Subcutaneous abdominal adipose tissue (tissue), 5 donors: Measurements from ENCODE around the gene ERICH3.

Experiments
- H3K27ac ChIP-seq: one replicate; pipeline ENCODE4 v1.7.0; 2013; ENCODE audit warnings: low read depth, mild to moderate bottlenecking, inconsistent platforms, low read length, moderate library complexity
- H3K27me3 ChIP-seq, 5 donors: one replicate each; pipeline ENCODE4 v1.7.0; 2013; ENCODE audit warnings: low read length in 5 of 5, inconsistent platforms in 1 of 5; ENCODE audit not compliant: control insufficient read depth in 5 of 5, insufficient read depth in 4 of 5
- H3K36me3 ChIP-seq, 5 donors: one replicate each; pipeline ENCODE4 v1.7.0; 2013; ENCODE audit warnings: low read length in 5 of 5; ENCODE audit not compliant: control insufficient read depth in 5 of 5, insufficient read depth in 5 of 5
- H3K4me1 ChIP-seq, 5 donors: one replicate each; pipeline ENCODE4 v1.7.0; 2013; ENCODE audit warnings: low read length in 5 of 5, mild to moderate bottlenecking in 3 of 5, moderate library complexity in 1 of 5; ENCODE audit not compliant: control insufficient read depth in 5 of 5, insufficient read depth in 5 of 5
- H3K4me3 ChIP-seq, 5 donors: one replicate each; pipeline ENCODE4 v1.7.0; 2013; ENCODE audit warnings: low read length in 5 of 5, low read depth in 1 of 5
- H3K9ac ChIP-seq, 5 donors: one replicate each; pipeline ENCODE4 v1.7.0; 2013; ENCODE audit warnings: low read length in 5 of 5, mild to moderate bottlenecking in 4 of 5, moderate library complexity in 3 of 5
- H3K9me3 ChIP-seq, 5 donors: one replicate each; pipeline ENCODE4 v1.7.0; 2013; ENCODE audit warnings: low read length in 5 of 5; ENCODE audit not compliant: control insufficient read depth in 5 of 5
- donor health status: healthy.
- donor health status: healthy.
- donor health status: healthy.
- donor health status: healthy.
- donor health status: healthy.

ERICH3 gene

DNA sequence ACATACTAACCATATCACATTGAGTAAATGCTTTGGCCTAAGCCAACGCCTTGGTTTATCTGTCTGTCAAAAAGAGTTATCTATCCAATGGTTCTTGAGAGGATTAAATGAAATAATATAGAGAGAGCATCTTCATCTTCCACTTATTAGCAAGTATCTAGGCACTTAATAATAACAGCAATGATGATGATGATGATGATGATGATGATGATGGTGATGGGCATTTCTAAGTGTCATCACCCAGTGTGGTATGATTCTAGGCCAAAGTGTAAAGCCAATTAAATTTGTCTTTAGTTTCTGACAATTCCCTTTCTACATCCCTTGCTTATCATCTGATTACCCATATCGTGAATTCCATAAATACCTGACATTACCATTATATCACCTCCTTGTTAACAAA is 95.5 kb downstream of the ERICH3 start:
- Histone ChIP-seq H3K9me3 (no peaks in the 10 kb centered on the region), H3K4me3 (no peak overlapping the region), H3K9ac (no peak overlapping the region), H3K36me3 (no peaks in the 10 kb centered on the region), H3K4me1 (no peaks in the 10 kb centered on the region), H3K27ac (no peak overlapping the region), H3K27me3 (no peaks in the 10 kb centered on the region)

DNA sequence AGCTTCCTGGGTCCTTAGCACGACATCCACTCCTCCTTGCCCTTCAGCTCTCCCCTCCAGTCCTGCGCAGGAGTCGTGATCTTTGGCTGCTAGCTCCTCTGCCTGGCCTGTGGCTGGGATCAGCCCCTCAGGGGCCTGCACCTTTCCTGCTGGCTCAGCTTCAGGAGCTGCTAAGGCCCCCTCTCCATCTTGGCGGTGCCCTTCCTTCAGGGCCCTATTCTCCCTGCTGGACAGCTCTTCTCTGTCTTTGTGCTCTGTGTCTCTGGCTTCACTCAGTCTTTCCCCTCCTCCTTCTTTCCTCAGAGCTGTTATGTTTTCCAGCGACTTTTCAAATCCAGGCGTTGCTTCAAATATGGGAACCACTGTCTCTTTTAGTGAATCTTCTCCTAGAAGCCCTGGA is 101.7 kb downstream of the ERICH3 start:
- Histone ChIP-seq H3K9me3 (no peaks in the 10 kb centered on the region), H3K4me3 (no peak overlapping the region), H3K27ac (no peak overlapping the region), H3K27me3 (peaks cover 0 to 3% (median 0%) of the 10 kb centered on the region in 5 donors), H3K9ac (no peak overlapping the region), H3K4me1 (peaks cover 0 to 9% (median 0%) of the 10 kb centered on the region in 5 donors), H3K36me3 (no peaks in the 10 kb centered on the region)

DNA sequence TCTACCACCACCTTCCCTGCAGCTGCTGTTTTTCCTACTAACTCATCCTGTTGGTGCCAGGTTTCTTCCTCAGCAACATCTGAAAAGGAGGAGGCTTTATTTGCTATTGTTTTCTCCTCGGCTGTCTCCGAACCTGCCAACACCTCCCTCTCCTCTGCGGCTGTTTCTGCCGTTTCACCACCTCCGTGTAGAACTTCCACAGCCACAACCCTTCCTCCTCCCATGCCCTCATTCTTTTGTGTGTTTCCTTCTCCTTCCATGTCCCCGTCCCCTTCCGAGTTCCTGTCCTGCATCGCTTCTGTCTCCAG is 102.1 kb downstream of the ERICH3 start:
- H3K27ac ChIP-seq, result no peak overlapping the region
- peaks cover 0 to 3% (median 0%) of the 10 kb centered on the region in 5 donors for H3K27me3 ChIP-seq
- no peaks in the 10 kb centered on the region for H3K9me3 ChIP-seq
- no peak overlapping the region for H3K4me3 ChIP-seq
- H3K36me3 ChIP-seq, result no peaks in the 10 kb centered on the region
- no peak overlapping the region for H3K9ac ChIP-seq
- peaks cover 0 to 9% (median 0%) of the 10 kb centered on the region in 5 donors for H3K4me1 ChIP-seq

DNA sequence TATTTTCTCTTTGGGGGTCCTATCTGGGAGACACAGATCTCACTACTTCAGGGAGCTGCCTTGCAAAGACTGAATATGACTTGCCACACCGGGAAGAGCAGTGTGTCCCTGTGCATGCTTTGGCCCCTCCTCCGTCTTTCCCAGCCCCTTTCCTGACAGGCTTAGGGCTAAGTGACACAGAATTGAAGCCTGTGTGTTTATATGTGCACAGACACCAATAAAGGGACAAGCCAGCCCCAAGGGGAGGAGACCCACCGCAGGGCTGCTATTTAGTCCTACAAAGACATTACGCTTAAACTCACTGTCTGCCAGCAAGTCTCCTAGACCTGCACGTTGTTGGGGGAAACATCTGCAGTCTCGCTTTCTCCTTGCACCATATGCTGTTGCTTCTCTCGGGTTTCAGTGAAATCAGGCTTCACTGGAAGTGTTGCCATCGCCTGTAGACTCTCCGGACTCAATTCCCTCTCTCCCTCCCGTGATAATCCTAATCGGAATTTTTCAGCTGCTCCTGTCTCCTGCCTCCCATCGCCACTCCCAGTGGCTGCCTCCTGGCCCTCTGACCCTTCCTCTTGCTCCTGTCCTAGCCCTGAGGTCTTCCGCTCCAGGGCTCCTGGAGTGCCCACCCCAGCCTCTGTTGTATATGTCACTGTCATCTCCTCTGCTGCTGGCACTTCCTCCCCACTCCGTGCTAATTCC is 102.6 kb downstream of the ERICH3 start:
- no peaks in the 10 kb centered on the region for H3K36me3 ChIP-seq
- no peak overlapping the region for H3K4me3 ChIP-seq
- peaks cover 0 to 9% (median 0%) of the 10 kb centered on the region in 5 donors for H3K4me1 ChIP-seq
- peaks cover 0 to 3% (median 0%) of the 10 kb centered on the region in 5 donors for H3K27me3 ChIP-seq
- no peaks in the 10 kb centered on the region for H3K9me3 ChIP-seq
- no peak overlapping the region for H3K9ac ChIP-seq
- H3K27ac ChIP-seq, result no peak overlapping the region

DNA sequence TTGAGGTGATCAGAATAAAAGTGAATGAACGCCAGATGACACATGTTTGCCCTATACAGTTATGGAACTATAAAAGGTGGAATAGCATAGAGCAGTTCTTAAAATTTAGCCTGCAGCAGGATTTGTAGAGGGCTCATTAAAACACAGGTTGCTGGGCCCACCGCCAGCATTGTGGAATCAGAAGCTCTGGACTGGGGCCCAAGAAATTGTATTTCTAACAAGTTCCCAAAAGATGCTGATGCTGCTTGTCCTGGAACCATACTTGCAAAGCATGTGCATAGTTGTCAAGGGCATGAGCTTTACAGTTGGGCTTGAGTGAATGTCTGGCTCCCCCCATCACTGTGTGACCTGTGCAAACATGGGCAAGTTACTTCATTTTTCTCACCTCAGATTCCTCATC is 123.7 kb downstream of the ERICH3 start:
- Histone ChIP-seq H3K4me3 (no peak overlapping the region), H3K9me3 (no peaks in the 10 kb centered on the region), H3K27ac (no peak overlapping the region), H3K27me3 (no peaks in the 10 kb centered on the region), H3K9ac (no peak overlapping the region), H3K4me1 (no peaks in the 10 kb centered on the region), H3K36me3 (no peaks in the 10 kb centered on the region)

DNA sequence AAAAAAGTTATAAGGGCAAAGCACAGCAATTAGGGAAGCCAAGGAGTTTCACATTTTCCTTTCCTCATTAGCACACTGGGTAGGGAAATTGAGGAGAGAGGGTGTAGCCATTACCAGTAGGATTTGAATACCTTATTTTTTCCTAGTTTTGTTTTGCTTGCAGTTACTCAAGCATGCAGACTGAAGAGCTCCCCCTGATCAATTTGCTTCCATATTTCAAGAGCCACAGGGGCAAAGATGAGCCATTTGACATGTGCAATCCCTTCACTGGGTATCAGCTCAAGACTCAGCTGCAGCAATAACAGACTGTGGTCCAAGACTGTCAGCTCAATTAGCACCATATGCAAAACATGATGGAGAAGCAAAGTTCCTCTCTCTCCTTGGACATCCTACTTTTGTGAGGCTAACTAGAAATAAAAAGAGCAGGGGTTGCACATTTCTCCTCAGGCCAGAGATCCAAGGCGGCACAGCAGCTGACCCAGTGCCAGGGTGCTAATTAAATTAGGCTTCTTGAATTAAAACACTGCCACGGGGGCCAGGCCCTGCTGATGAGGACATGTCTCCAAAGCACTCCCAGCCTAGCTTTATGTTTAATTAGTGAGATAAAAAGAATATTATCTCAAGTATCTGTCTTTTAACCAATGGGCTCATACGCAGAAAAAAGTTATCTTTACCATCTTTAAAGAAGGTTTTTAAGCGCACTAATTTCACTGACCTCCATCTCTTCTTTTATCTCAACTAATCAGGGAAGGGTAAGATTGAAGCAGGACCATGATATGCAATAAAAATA is 124.4 kb downstream of the ERICH3 start:
- Histone ChIP-seq H3K27me3 (no peaks in the 10 kb centered on the region), H3K9ac (no peak overlapping the region), H3K9me3 (no peaks in the 10 kb centered on the region), H3K4me3 (no peak overlapping the region), H3K27ac (no peak overlapping the region), H3K36me3 (no peaks in the 10 kb centered on the region), H3K4me1 (no peaks in the 10 kb centered on the region)

DNA sequence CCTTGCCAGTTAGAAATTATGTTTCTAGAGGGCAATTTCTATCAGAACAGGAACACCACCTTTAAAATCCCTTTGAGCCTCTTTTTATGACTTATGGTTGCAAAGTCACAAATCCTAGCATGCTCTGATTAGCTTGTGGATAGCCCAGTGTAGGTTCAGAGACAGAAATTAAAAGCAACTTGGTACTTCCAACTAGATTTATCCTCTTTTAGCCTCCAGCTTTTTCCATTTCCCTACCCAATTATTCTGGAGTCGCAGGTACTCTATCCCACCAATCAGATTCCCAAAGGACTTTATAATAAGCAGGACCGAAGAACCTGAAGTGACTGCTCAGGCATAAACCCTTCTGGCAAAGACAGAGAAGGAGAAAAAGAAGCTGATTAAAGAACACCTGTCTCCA is 127.8 kb downstream of the ERICH3 start:
- Histone ChIP-seq H3K9ac (no peak overlapping the region), H3K27me3 (no peaks in the 10 kb centered on the region), H3K36me3 (no peaks in the 10 kb centered on the region)

DNA sequence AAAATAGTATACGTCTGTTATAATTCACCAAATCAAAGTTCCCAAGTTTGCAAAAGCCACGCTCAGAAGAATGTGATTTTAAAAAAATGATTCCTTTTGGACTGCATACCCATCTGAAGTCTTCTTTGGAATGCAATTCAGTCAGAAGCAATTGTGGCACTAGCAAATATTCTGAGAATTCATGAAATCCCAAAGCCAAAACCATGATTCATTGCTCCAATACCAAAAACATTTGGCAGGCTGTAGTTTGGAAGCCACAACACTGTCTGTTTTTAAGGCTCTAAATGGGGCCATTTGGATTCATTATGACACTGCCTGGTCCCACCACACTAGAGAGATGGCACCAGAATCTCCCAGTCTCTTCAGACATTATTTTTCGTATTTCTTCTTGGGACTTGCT is 139.4 kb downstream of the ERICH3 start:
- H3K9ac ChIP-seq, result no peak overlapping the region
- no peak overlapping the region for H3K27ac ChIP-seq
- H3K4me3 ChIP-seq, result no peak overlapping the region
- no peaks in the 10 kb centered on the region for H3K9me3 ChIP-seq
- no peaks in the 10 kb centered on the region for H3K27me3 ChIP-seq
- H3K36me3 ChIP-seq, result no peaks in the 10 kb centered on the region
- H3K4me1 ChIP-seq, result peaks cover 0 to 14% (median 8%) of the 10 kb centered on the region in 5 donors

More for the DNA sequence above, 127.8 kb downstream of the ERICH3 start:
- H3K4me1 ChIP-seq, result no peaks in the 10 kb centered on the region
- H3K27ac ChIP-seq, result no peak overlapping the region
- no peaks in the 10 kb centered on the region for H3K9me3 ChIP-seq
- H3K4me3 ChIP-seq, result no peak overlapping the region

DNA sequence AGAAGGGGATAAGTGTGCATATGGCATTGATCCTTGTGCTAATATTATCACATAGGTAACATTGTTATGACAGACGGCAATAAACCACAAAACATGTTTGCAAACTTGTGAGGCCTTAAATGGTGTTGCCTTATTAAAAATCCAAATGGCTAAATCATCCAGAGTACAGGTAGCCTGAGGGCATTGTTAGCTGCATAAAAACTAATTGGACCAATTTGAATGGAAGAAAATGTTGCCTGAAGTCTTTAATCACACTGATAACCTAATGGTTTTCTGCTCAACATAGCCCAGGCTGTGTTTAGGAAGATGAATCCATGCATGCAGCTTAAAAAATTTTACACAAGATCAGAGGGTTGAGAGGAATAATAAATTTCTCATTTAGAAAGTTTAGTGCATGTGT is 141.8 kb downstream of the ERICH3 start:
- no peaks in the 10 kb centered on the region for H3K36me3 ChIP-seq
- peaks cover 0 to 18% (median 11%) of the 10 kb centered on the region in 5 donors for H3K4me1 ChIP-seq
- no peaks in the 10 kb centered on the region for H3K27me3 ChIP-seq
- no peak overlapping the region for H3K27ac ChIP-seq
- no peak overlapping the region for H3K4me3 ChIP-seq
- H3K9ac ChIP-seq, result no peak overlapping the region
- H3K9me3 ChIP-seq, result peaks cover 0 to 2% (median 0%) of the 10 kb centered on the region in 5 donors

DNA sequence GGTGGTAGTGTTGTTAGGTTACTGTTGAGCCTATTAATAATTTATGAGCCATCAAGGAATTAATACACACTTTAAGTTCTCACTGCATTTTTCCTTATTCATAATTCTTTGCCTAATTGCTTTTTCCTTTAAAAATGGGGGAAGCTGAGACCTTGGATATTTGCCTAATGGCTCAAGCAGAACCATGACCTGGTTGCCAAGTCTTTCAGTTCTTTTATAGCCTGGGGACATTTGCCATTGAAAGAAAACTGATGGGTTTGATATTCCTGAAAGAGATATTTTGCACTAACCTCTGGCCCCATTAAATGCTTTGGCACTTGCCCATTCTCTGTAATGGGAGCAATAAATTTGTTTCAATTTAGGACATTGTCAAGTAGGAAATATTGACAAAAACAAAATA is 142.7 kb downstream of the ERICH3 start:
- no peak overlapping the region for H3K9ac ChIP-seq
- peaks cover 0 to 18% (median 11%) of the 10 kb centered on the region in 5 donors for H3K4me1 ChIP-seq
- H3K27me3 ChIP-seq, result no peaks in the 10 kb centered on the region
- H3K4me3 ChIP-seq, result no peak overlapping the region
- H3K27ac ChIP-seq, result no peak overlapping the region
- H3K9me3 ChIP-seq, result peaks cover 0 to 2% (median 0%) of the 10 kb centered on the region in 5 donors
- no peaks in the 10 kb centered on the region for H3K36me3 ChIP-seq
